PC-9 (cell line): ENCODE data around the gene HYAL1. TPM values are rescaled to one million over a fixed set of nuclear protein-coding genes. Genes with fewer than 3 reads are reported as not detected.

Experiments
- BruUV-seq: library from RNA; stranded (reverse); fragments of 400-500 nt; replicated peaks from 2 replicates; lab custom pipeline; 2021; lab: Mats Ljungman, UMichigan
- CTCF ChIA-PET: fragments of 300-600 bp; sonication (Branson Sonifier 250); formaldehyde crosslinking; loops from one replicate; lab custom pipeline; 2022; ENCODE audit warnings: antibody characterized with exemption; lab: Charles Lee
- POLR2A ChIA-PET: fragments of 300-600 bp; sonication (Branson Sonifier 250); formaldehyde crosslinking; loops from one replicate; lab custom pipeline; 2022; ENCODE audit warnings: antibody characterized with exemption; ENCODE audit not compliant: unreplicated experiment; lab: Charles Lee
- DNase-seq, 2 experiments: peaks; one replicate each; pipeline versions ENCODE4 v3.0.0 to v3.0.0-alpha.2; 2015 to 2022; ENCODE audit warnings: mixed read lengths in 1 of 2
- H2AFZ ChIP-seq: fragments of 200-600 bp; sonication (generic); 2 replicates; pipeline ENCODE4 v1.8.1; 2017; ENCODE audit warnings: antibody characterized with exemption
- H3F3A ChIP-seq: fragments of 200-600 bp; sonication (generic); 2 replicates; pipeline ENCODE4 v1.8.1; 2017; ENCODE audit warnings: antibody characterized with exemption, mild to moderate bottlenecking, low read depth; ENCODE audit not compliant: insufficient read depth
- H3K27ac ChIP-seq: fragments of 200-600 bp; sonication (generic); 2 replicates; pipeline ENCODE4 v1.6.1; 2016; ENCODE audit warnings: mixed run types
- H3K27me3 ChIP-seq: fragments of 200-600 bp; sonication (generic); 2 replicates; pipeline ENCODE4 v1.6.1; 2016; ENCODE audit warnings: low read depth, mixed run types; ENCODE audit not compliant: insufficient read depth
- H3K36me3 ChIP-seq: fragments of 200-600 bp; sonication (generic); 2 replicates; pipeline ENCODE4 v1.6.1; 2016; ENCODE audit warnings: low read depth, mixed run types
- H3K4me1 ChIP-seq: fragments of 200-600 bp; sonication (generic); replicated peaks from 2 replicates; pipeline ENCODE4 v1.6.1; 2016; ENCODE audit warnings: mixed run types; ENCODE audit not compliant: insufficient read depth
- H3K4me2 ChIP-seq: fragments of 200-600 bp; sonication (generic); 2 replicates; pipeline ENCODE4 v1.6.1; 2017; ENCODE audit warnings: mixed run types
- H3K4me3 ChIP-seq: fragments of 200-600 bp; sonication (generic); 2 replicates; pipeline ENCODE4 v1.6.1; 2016; ENCODE audit warnings: mixed run types
- H3K79me2 ChIP-seq: fragments of 200-600 bp; sonication (generic); 2 replicates; pipeline ENCODE4 v1.6.1; 2017; ENCODE audit warnings: low read depth, mixed run types
- H3K9me2 ChIP-seq: fragments of 200-600 bp; sonication (generic); 2 replicates; pipeline ENCODE4 v1.8.1; 2017; ENCODE audit warnings: mild to moderate bottlenecking; ENCODE audit not compliant: insufficient read depth
- H3K9me3 ChIP-seq: fragments of 200-600 bp; sonication (generic); 2 replicates; pipeline ENCODE4 v1.8.1; 2016; ENCODE audit warnings: low read depth; ENCODE audit not compliant: insufficient read depth
- H4K20me1 ChIP-seq: fragments of 200-600 bp; sonication (generic); 2 replicates; pipeline ENCODE4 v1.8.1; 2017; ENCODE audit not compliant: insufficient read depth
- CTCF ChIP-seq: fragments of 200-600 bp; sonication (generic); conservative IDR thresholded peaks from 2 replicates; pipeline ENCODE4 v1.6.1; 2017; ENCODE audit warnings: mixed run types, antibody characterized with exemption, mild to moderate bottlenecking, moderate library complexity
- EZH2 ChIP-seq: fragments of 200-600 bp; sonication (generic); IDR thresholded peaks from 2 replicates; pipeline ENCODE4 v1.8.0; 2017; ENCODE audit warnings: antibody characterized with exemption, low read depth
- intact Hi-C: fragments of 100-400 bp; cut with micrococcal nuclease; formaldehyde crosslinking; loops from one replicate; pipeline ENCODE4 v1.10.0; 2022; ENCODE audit not compliant: unreplicated experiment
- total RNA-seq: library from RNA; stranded (reverse); gene quantifications from 2 replicates; pipeline ENCODE4 v1.2.3, GENCODE V29; 2021

Gene HYAL1
- total RNA-seq, 1 experiment from 2014 or later: 1.9 TPM

- peak; percentile 92 to 99 for DNase-seq
- Histone ChIP-seq H3K79me2 (peaks cover 42% of the 10 kb centered on the region), H3K36me3 (no peaks in the 10 kb centered on the region), H3K4me2 (peak overlapping the region; percentile 73), H3K4me1 (peaks cover 25% of the 10 kb centered on the region), H3K9me3 (no peaks in the 10 kb centered on the region), H3F3A (peaks cover 37% of the 10 kb centered on the region; the same call in 1 of the 2 replicates), H3K4me3 (peak overlapping the region; percentile 83), H3K9me2 (no peaks in the 10 kb centered on the region), H3K27me3 (no peaks in the 10 kb centered on the region), H2AFZ (peak overlapping the region; percentile 80), H3K27ac (peak overlapping the region; percentile 64), H4K20me1 (no peaks in the 10 kb centered on the region)
- CTCF ChIA-PET: interaction anchor here (0.5 to 1.3 kb wide), 6 partner anchors 10 to 109 kb away, joined by 3 to 7 read pairs (median 4); partner anchors contain the start of genes CYB561D2 and NPRL2
- no TSS peak for BruUV-seq
- no peak for TF ChIP-seq EZH2
- TF ChIP-seq CTCF: no peak
- intact Hi-C loops: loop anchor here (5.0 kb wide), 2 partner anchors 70 to 110 kb away; partner anchors contain the start of gene SEMA3B
- POLR2A ChIA-PET: interaction anchor here (0.6 to 1.5 kb wide), 14 partner anchors 13 to 997 kb away, joined by 3 to 8 read pairs (median 5); partner anchors contain the start of genes CYB561D2, GNAI2, HEMK1 and HYAL3
Observed at GRCh38 chr3:50337175-50337861, 33.9 kb upstream of the HYAL1 start.

DNA sequence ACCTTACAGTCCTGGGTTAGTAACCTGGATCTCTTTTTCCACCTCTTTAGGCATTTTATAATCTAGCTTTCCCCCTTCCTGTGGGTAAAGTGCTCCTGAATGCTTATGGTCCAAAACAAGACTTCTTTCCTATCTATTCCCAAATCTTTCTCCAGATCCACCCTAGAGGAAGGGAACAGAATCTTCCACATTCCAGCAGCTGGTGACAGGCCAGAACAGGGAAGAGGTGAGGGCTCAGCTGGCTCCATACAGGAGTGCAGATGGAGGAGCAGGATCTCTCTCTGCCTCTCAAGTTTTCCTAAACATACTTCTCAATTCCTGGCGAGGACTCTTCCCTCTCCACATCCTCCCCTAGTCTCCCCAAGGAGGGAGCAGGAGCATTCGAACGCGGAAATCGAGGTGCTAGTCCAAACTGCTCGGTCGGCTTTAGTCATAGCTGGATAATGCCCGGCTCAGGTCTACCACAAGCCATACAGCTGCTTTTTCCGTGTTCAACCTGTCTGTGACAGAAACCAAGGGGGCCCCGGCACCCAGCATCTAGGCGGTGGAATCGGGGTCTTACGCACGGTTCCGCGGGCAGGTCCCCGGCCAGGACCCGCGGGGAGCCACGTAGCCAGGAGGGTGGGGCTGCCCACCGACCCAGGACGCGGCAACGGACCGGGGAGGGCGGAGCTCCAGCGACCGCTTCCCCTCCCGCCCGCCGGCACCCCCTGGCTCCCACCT is 33.2 kb upstream of the HYAL1 start:
- Histone ChIP-seq H2AFZ (peak overlapping the region; percentile 80), H3K4me2 (peak overlapping the region; percentile 73), H3K4me1 (peaks cover 25% of the 10 kb centered on the region), H3K9me2 (no peaks in the 10 kb centered on the region), H3K27me3 (no peaks in the 10 kb centered on the region), H3K4me3 (peak overlapping the region; percentile 83), H3K79me2 (peaks cover 42% of the 10 kb centered on the region), H4K20me1 (no peaks in the 10 kb centered on the region), H3K36me3 (no peaks in the 10 kb centered on the region), H3F3A (peaks cover 37% of the 10 kb centered on the region; the same call in 1 of the 2 replicates), H3K9me3 (no peaks in the 10 kb centered on the region), H3K27ac (peak overlapping the region; percentile 64)
- CTCF ChIA-PET: interaction anchor here (0.5 to 1.3 kb wide), 6 partner anchors 10 to 96 kb away, joined by 3 to 7 read pairs (median 6); partner anchors contain the start of genes CYB561D2 and NPRL2
- no peak for DNase-seq
- TF ChIP-seq EZH2: no peak
- no peak for TF ChIP-seq CTCF
- intact Hi-C loops: loop anchor here (5.0 kb wide), 2 partner anchors 69 to 109 kb away; partner anchors contain the start of gene SEMA3B
- BruUV-seq: TSS peak; percentile 71
- POLR2A ChIA-PET: interaction anchor here (0.5 to 1.5 kb wide), 11 partner anchors 14 to 470 kb away, joined by 3 to 8 read pairs (median 6); partner anchors contain the start of genes CYB561D2, GNAI2, HEMK1 and HYAL3
